HEK293T (cell line): Measurements from ENCODE around the gene EXD3.

ENCODE experiments used
- CTCF ChIA-PET: fragments of 350-600 bp; formaldehyde crosslinking; extraction: SDS; loops from one replicate; lab custom pipeline; 2021; ENCODE audit warnings: antibody characterized with exemption, inconsistent platforms; lab: Yijun Ruan, JAX
- POLR2A ChIA-PET: fragments of 350-600 bp; formaldehyde crosslinking; extraction: SDS; loops from one replicate; lab custom pipeline; 2020; ENCODE audit warnings: antibody characterized with exemption, inconsistent platforms; lab: Yijun Ruan, JAX
- DNase-seq: peaks from one replicate; pipeline ENCODE4 v3.0.0; 2012; ENCODE audit warnings: mixed read lengths; ENCODE audit errors: extremely low spot score
- ARNT ChIP-seq: fragments of 450-650 bp; IDR thresholded peaks from 2 replicates; pipeline ENCODE4 v1.6.1; 2017; ENCODE audit warnings: mild to moderate bottlenecking
- BHLHE40 ChIP-seq: fragments of 450-650 bp; IDR thresholded peaks from 2 replicates; pipeline ENCODE4 v1.6.1; 2016; ENCODE audit warnings: mild to moderate bottlenecking, moderate library complexity, borderline replicate concordance
- CTBP1 ChIP-seq: fragments of 450-650 bp; IDR thresholded peaks from 2 replicates; pipeline ENCODE4 v1.6.1; 2016; ENCODE audit warnings: borderline replicate concordance
- ELF4 ChIP-seq: fragments of 450-650 bp; IDR thresholded peaks from 2 replicates; pipeline ENCODE4 v1.6.1; 2017; ENCODE audit warnings: antibody characterized with exemption
- FOXA1 ChIP-seq: fragments of 450-650 bp; IDR thresholded peaks from 2 replicates; pipeline ENCODE4 v1.6.1; 2016; ENCODE audit warnings: mild to moderate bottlenecking
- FOXK2 ChIP-seq: fragments of 450-650 bp; IDR thresholded peaks from 2 replicates; pipeline ENCODE4 v1.6.1; 2016; ENCODE audit warnings: mild to moderate bottlenecking
- FOXM1 ChIP-seq: fragments of 450-650 bp; IDR thresholded peaks from 2 replicates; pipeline ENCODE4 v1.6.1; 2017; ENCODE audit warnings: mild to moderate bottlenecking, borderline replicate concordance
- HDGF ChIP-seq: fragments of 450-650 bp; IDR thresholded peaks from 2 replicates; pipeline ENCODE4 v1.6.1; 2017; ENCODE audit warnings: antibody characterized with exemption, borderline replicate concordance
- L3MBTL2 ChIP-seq: fragments of 450-650 bp; conservative IDR thresholded peaks from 2 replicates; pipeline ENCODE4 v1.6.1; 2016; ENCODE audit warnings: mild to moderate bottlenecking
- LEF1 ChIP-seq: fragments of 450-650 bp; IDR thresholded peaks from 2 replicates; pipeline ENCODE4 v1.6.1; 2017; ENCODE audit warnings: mild to moderate bottlenecking, borderline replicate concordance
- NFRKB ChIP-seq: fragments of 450-650 bp; IDR thresholded peaks from 2 replicates; pipeline ENCODE4 v1.6.1; 2016; ENCODE audit warnings: mild to moderate bottlenecking, moderate library complexity
- PKNOX1 ChIP-seq: fragments of 450-650 bp; IDR thresholded peaks from 2 replicates; pipeline ENCODE4 v1.6.1; 2016
- SP1 ChIP-seq: fragments of 450-650 bp; IDR thresholded peaks from 2 replicates; pipeline ENCODE4 v1.6.1; 2017
- SUZ12 ChIP-seq: fragments of 450-650 bp; IDR thresholded peaks from 2 replicates; pipeline ENCODE4 v1.6.1; 2016; ENCODE audit warnings: mild to moderate bottlenecking
- TARDBP ChIP-seq: fragments of 450-650 bp; IDR thresholded peaks from 2 replicates; pipeline ENCODE4 v1.6.1; 2016
- ZNF384 ChIP-seq: fragments of 450-650 bp; IDR thresholded peaks from 2 replicates; pipeline ENCODE4 v1.6.1; 2016

Gene EXD3

GRCh38 chr9:137323531-137324331 lies 99.2 kb downstream of the EXD3 start:
- POLR2A ChIA-PET = no interaction called here
- CTCF ChIA-PET = interaction anchor here (0.7 kb wide), 1 partner anchor 16 kb away, joined by 3 read pairs; no protein-coding TSS in a partner anchor
- TF ChIP-seq SUZ12 = no peak
- no peak for TF ChIP-seq NFRKB
- TF ChIP-seq FOXA1 = no peak
- no peak for TF ChIP-seq BHLHE40
- no peak for TF ChIP-seq SP1
- no peak for TF ChIP-seq LEF1
- TF ChIP-seq PKNOX1 = no peak
- no peak for TF ChIP-seq HDGF
- TF ChIP-seq ZNF384 = no peak
- TF ChIP-seq FOXK2 = no peak
- no peak for TF ChIP-seq TARDBP
- no peak for TF ChIP-seq FOXM1
- TF ChIP-seq CTBP1 = no peak
- TF ChIP-seq L3MBTL2 = no peak
- no peak for TF ChIP-seq ARNT
- TF ChIP-seq ELF4 = no peak

GRCh38 chr9:137321726-137322361 lies 101.1 kb downstream of the EXD3 start:
- no peak for TF ChIP-seq CTBP1
- no peak for TF ChIP-seq SUZ12
- TF ChIP-seq PKNOX1 = no peak
- TF ChIP-seq SP1 = no peak
- no peak for TF ChIP-seq TARDBP
- TF ChIP-seq HDGF = no peak
- TF ChIP-seq ZNF384 = no peak
- no peak for TF ChIP-seq L3MBTL2
- TF ChIP-seq LEF1 = no peak
- TF ChIP-seq FOXK2 = no peak
- TF ChIP-seq BHLHE40 = no peak
- no peak for TF ChIP-seq ARNT
- no peak for TF ChIP-seq FOXM1
- TF ChIP-seq ELF4 = no peak
- TF ChIP-seq NFRKB = no peak
- TF ChIP-seq FOXA1 = no peak
- POLR2A ChIA-PET = no interaction called here
- no peak for DNase-seq
- CTCF ChIA-PET = no interaction called here

More at GRCh38 chr9:137323531-137324331, 99.2 kb downstream of the EXD3 start:
- DNase-seq = no peak

- TF ChIP-seq SP1 = no peak
- CTCF ChIA-PET = interaction anchor here (0.6 to 1.8 kb wide), 2 partner anchors 19 to 170 kb away, joined by 4 to 6 read pairs; partner anchors contain the start of gene NRARP
- POLR2A ChIA-PET = no interaction called here
- no peak for DNase-seq
Measured at GRCh38 chr9:137320555-137321384, 102.2 kb downstream of the EXD3 start.

- CTCF ChIA-PET = interaction anchor here (1.8 kb wide), 1 partner anchor 18 kb away, joined by 6 read pairs; the partner anchor contains the start of gene NRARP
- POLR2A ChIA-PET = interaction anchor here (0.7 kb wide), 1 partner anchor 18 kb away, joined by 3 read pairs; the partner anchor contains the start of gene NRARP
- TF ChIP-seq PKNOX1 (no peak), NFRKB (no peak), FOXM1 (no peak), SP1 (no peak), ELF4 (no peak), FOXK2 (no peak)
- no peak for DNase-seq
Measured at GRCh38 chr9:137319739-137320551, 103.0 kb downstream of the EXD3 start.

- ChIA-PET POLR2A (interaction anchor here (0.7 kb wide), 1 partner anchor 17 kb away, joined by 3 read pairs; the partner anchor contains the start of gene NRARP), CTCF (no interaction called here)
- TF ChIP-seq FOXK2 = no peak
- no peak for TF ChIP-seq FOXM1
- TF ChIP-seq CTBP1 = no peak
- no peak for TF ChIP-seq L3MBTL2
- no peak for TF ChIP-seq FOXA1
- TF ChIP-seq TARDBP = no peak
- DNase-seq = no peak
Measured at GRCh38 chr9:137319011-137319738, 103.8 kb downstream of the EXD3 start.
